DND-41 (cell line): ENCODE measurements around the gene TMEM255A.

ENCODE experiments used
- CTCF ChIP-seq: IDR thresholded peaks from 2 replicates; pipeline ENCODE4 v1.5.1; 2012; ENCODE audit warnings: borderline replicate concordance, low read length, moderate library complexity, mild to moderate bottlenecking; ENCODE audit not compliant: poor library complexity, severe bottlenecking; ENCODE audit errors: extremely low read depth
- EZH2 ChIP-seq: IDR thresholded peaks from 3 replicates; pipeline ENCODE4 v1.6.1; 2012; ENCODE audit warnings: borderline replicate concordance, low read depth, mild to moderate bottlenecking, moderate library complexity, low read length, inconsistent platforms; ENCODE audit not compliant: severe bottlenecking

GRCh38 chrX:120281021-120281624 is 30.1 kb downstream of the TMEM255A start:
- TF ChIP-seq CTCF (no peak), EZH2 (no peak)
